OCI-LY7 (cell line): ENCODE measurements around the gene TBC1D9B.

Source experiments
- CTCF ChIP-seq: fragments of 200-600 bp; sonication (generic); conservative IDR thresholded peaks from 2 replicates; pipeline ENCODE4 v1.5.1; 2014; ENCODE audit warnings: mild to moderate bottlenecking, antibody characterized with exemption, low read length, moderate library complexity, mixed read lengths
- EZH2phosphoT487 ChIP-seq: fragments of 200-600 bp; sonication (generic); IDR thresholded peaks from 2 replicates; pipeline ENCODE4 v1.6.1; 2018; ENCODE audit warnings: low read depth, borderline replicate concordance, mild to moderate bottlenecking, mixed run types, antibody characterized with exemption, low read length, moderate library complexity, mixed read lengths

- TF ChIP-seq CTCF (no peak), EZH2phosphoT487 (no peak)
Measured at GRCh38 chr5:179902763-179903158, 4.9 kb downstream of the TBC1D9B start.
